MM.1S (cell line): ENCODE results near the gene IGHMBP2.

Experiments
- DNase-seq: peaks from one replicate; pipeline ENCODE4 v3.0.0-alpha.2; 2015
- H2AFZ ChIP-seq: fragments of 300-600 bp; sonication (generic); 2 replicates; pipeline ENCODE4 v1.6.0; 2016; ENCODE audit warnings: antibody characterized with exemption, low read length
- H3F3A ChIP-seq: fragments of 300-600 bp; sonication (generic); 2 replicates; pipeline ENCODE4 v1.6.1; 2016; ENCODE audit warnings: mild to moderate bottlenecking, antibody characterized with exemption, low read length, moderate library complexity, mixed read lengths; ENCODE audit not compliant: insufficient read depth
- H3K27ac ChIP-seq: fragments of 300-600 bp; sonication (generic); 2 replicates; pipeline ENCODE4 v1.5.1; 2016; ENCODE audit warnings: mild to moderate bottlenecking, low read length
- H3K27me3 ChIP-seq: fragments of 300-600 bp; sonication (generic); replicated peaks from 2 replicates; pipeline ENCODE4 v1.6.0; 2016; ENCODE audit warnings: low read length; ENCODE audit not compliant: insufficient read depth
- H3K36me3 ChIP-seq: fragments of 300-600 bp; sonication (generic); replicated peaks from 2 replicates; pipeline ENCODE4 v1.6.1; 2016; ENCODE audit warnings: mild to moderate bottlenecking, low read length, mixed read lengths; ENCODE audit not compliant: insufficient read depth
- H3K4me1 ChIP-seq: fragments of 300-600 bp; sonication (generic); 2 replicates; pipeline ENCODE4 v1.6.1; 2016; ENCODE audit warnings: low read length, mixed read lengths
- H3K4me2 ChIP-seq: fragments of 300-600 bp; sonication (generic); 2 replicates; pipeline ENCODE4 v1.6.0; 2016; ENCODE audit warnings: low read depth, low read length
- H3K4me3 ChIP-seq: fragments of 300-600 bp; sonication (generic); 2 replicates; pipeline ENCODE4 v1.5.1; 2016; ENCODE audit warnings: low read length, mixed read lengths
- H3K79me2 ChIP-seq: fragments of 300-600 bp; sonication (generic); 2 replicates; pipeline ENCODE4 v1.6.1; 2016; ENCODE audit warnings: mixed run types, low read length, mixed read lengths
- H3K9ac ChIP-seq: fragments of 300-600 bp; sonication (generic); 2 replicates; pipeline ENCODE4 v1.6.1; 2016; ENCODE audit warnings: low read length, mixed read lengths
- H3K9me2 ChIP-seq: fragments of 300-600 bp; sonication (generic); replicated peaks from 2 replicates; pipeline ENCODE4 v1.6.1; 2016; ENCODE audit warnings: mild to moderate bottlenecking, low read length, mixed read lengths; ENCODE audit not compliant: insufficient read depth
- H3K9me3 ChIP-seq: fragments of 300-600 bp; sonication (generic); replicated peaks from 2 replicates; pipeline ENCODE4 v1.6.1; 2016; ENCODE audit warnings: mild to moderate bottlenecking, low read length, mixed read lengths; ENCODE audit not compliant: insufficient read depth
- H4K20me1 ChIP-seq: fragments of 300-600 bp; sonication (generic); 2 replicates; pipeline ENCODE4 v1.6.1; 2016; ENCODE audit warnings: mild to moderate bottlenecking, low read length, moderate library complexity, mixed read lengths; ENCODE audit not compliant: insufficient read depth
- CTCF ChIP-seq: fragments of 300-600 bp; sonication (generic); IDR thresholded peaks from 2 replicates; pipeline ENCODE4 v1.5.1; 2016; ENCODE audit warnings: antibody characterized with exemption, low read length, mixed read lengths
- EZH2 ChIP-seq: fragments of 300-600 bp; sonication (generic); optimal IDR thresholded peaks from 2 replicates; pipeline ENCODE3; 2017; ENCODE audit warnings: low read depth, mild to moderate bottlenecking, antibody characterized with exemption, low read length, mixed read lengths
- EZH2phosphoT487 ChIP-seq: fragments of 300-600 bp; sonication (generic); IDR thresholded peaks from 2 replicates; pipeline ENCODE4 v1.6.1; 2018; ENCODE audit warnings: antibody characterized with exemption, low read length

The IGHMBP2 gene

GRCh38 chr11:68928136-68928880, 24.6 kb downstream of the IGHMBP2 start:
- H2AFZ ChIP-seq: no peak overlapping the region
- TF ChIP-seq EZH2phosphoT487: no peak
- no peak for TF ChIP-seq CTCF

GRCh38 chr11:68929135-68929534, 25.4 kb downstream of the IGHMBP2 start:
- no peaks in the 10 kb centered on the region for H3F3A ChIP-seq
- no peak overlapping the region for H2AFZ ChIP-seq
- no peak for DNase-seq
- H3K27me3 ChIP-seq: no peaks in the 10 kb centered on the region
- H3K9me2 ChIP-seq: no peaks in the 10 kb centered on the region
- TF ChIP-seq CTCF (no peak), EZH2phosphoT487 (no peak), EZH2 (no peak)
- no peak overlapping the region for H3K27ac ChIP-seq
- H3K9me3 ChIP-seq: no peaks in the 10 kb centered on the region
- H3K4me2 ChIP-seq: no peak overlapping the region
- H3K4me3 ChIP-seq: no peak overlapping the region
- no peak overlapping the region for H3K9ac ChIP-seq
- no peaks in the 10 kb centered on the region for H4K20me1 ChIP-seq
- H3K4me1 ChIP-seq: 0 out of 2 replicates have a peak, but pooled peaks cover 4% of the 10 kb centered on the region
- no peaks in the 10 kb centered on the region for H3K79me2 ChIP-seq
- no peaks in the 10 kb centered on the region; the same call in none of the 2 replicates for H3K36me3 ChIP-seq

More at GRCh38 chr11:68928136-68928880, 24.6 kb downstream of the IGHMBP2 start:
- Histone ChIP-seq H3K27ac (no peak overlapping the region), H3K4me2 (no peak overlapping the region), H3F3A (no peaks in the 10 kb centered on the region), H3K9ac (no peak overlapping the region), H3K4me3 (no peak overlapping the region), H3K9me3 (no peaks in the 10 kb centered on the region), H3K79me2 (no peaks in the 10 kb centered on the region), H3K4me1 (0 out of 2 replicates have a peak, but pooled peaks cover 4% of the 10 kb centered on the region), H3K9me2 (no peaks in the 10 kb centered on the region), H4K20me1 (no peaks in the 10 kb centered on the region), H3K36me3 (peaks cover 5% of the 10 kb centered on the region), H3K27me3 (no peaks in the 10 kb centered on the region)
- DNase-seq: no peak

DNA sequence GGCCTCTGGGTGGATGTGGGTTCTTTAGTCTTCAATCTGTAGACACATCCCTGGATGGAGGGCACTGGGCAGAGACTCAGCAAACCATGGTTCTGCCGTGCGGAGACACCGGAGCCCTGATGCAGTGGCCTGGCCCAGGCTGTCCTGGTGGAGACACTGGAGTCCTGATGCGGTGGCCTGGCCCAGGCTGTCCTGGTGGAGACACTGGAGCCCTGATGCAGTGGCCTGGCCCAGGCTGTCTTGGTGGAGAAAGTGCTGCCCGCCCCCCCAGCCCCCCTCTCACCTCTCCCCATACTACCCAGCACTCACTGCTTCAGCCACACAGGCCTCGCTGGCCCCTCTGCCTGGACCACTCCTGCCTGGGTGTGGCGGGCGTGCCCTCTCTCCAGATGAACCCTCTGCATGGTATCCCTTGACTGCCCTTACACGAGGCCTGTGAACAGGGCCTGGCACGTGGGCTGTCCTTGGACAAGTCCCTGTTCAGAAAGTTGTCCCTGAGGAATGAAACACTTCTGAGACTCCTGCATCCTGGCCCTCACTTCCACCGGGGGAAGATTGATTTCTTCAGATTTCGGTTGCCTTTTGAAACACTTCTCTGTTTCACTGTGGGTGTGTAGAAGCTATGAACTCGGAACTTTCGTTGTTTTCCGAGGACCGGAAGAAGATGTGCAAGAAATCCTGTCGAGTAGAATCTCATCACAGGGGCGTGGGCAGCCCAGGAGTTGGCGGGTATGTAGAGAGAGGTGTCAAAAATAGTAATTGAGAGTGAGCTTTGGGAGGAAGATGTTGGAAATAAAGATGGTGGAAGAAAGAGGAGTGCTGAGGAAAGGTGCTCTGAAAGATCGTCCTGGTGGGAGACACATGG, 26.2 kb downstream of the IGHMBP2 start:
- Histone ChIP-seq H3K9me2 (no peaks in the 10 kb centered on the region), H3K9me3 (no peaks in the 10 kb centered on the region), H3K9ac (no peak overlapping the region), H3K27ac (no peak overlapping the region), H3K4me3 (no peak overlapping the region), H4K20me1 (no peaks in the 10 kb centered on the region), H3K4me1 (0 out of 2 replicates have a peak, but pooled peaks cover 4% of the 10 kb centered on the region), H3K4me2 (no peak overlapping the region), H3K36me3 (no peaks in the 10 kb centered on the region; the same call in none of the 2 replicates), H2AFZ (no peak overlapping the region), H3K27me3 (no peaks in the 10 kb centered on the region), H3K79me2 (no peaks in the 10 kb centered on the region), H3F3A (no peaks in the 10 kb centered on the region)
- no peak for DNase-seq
- TF ChIP-seq EZH2phosphoT487 (no peak), CTCF (no peak), EZH2 (no peak)
